Endothelial cell of umbilical vein (primary cell): ENCODE measurements around the gene PAXX. TPM values are rescaled to one million over a fixed set of nuclear protein-coding genes. Genes with fewer than 3 reads are reported as not detected.

Experiments used
- BruUV-seq: library from RNA; stranded (reverse); fragments of 400-500 nt; replicated peaks from 2 replicates; lab custom pipeline; 2021; lab: Mats Ljungman, UMichigan
- CTCF ChIA-PET: fragments of 300-600, 350-600 bp; sonication (Branson Sonifier 250); formaldehyde crosslinking; loops from one replicate; lab custom pipeline; 2021; ENCODE audit warnings: antibody characterized with exemption, inconsistent platforms; lab: Charles Lee
- POLR2A ChIA-PET: fragments of 300-600, 350-600 bp; sonication (Branson Sonifier 250); formaldehyde crosslinking; loops from one replicate; lab custom pipeline; 2021; ENCODE audit warnings: antibody characterized with exemption, inconsistent platforms; lab: Charles Lee
- DNase-seq: peaks from one replicate; pipeline ENCODE4 v3.0.0-alpha.2; 2011; ENCODE audit warnings: low read depth, low spot score
- FAIRE-seq: peaks from 2 replicates; lab custom pipeline; 2011; peaks lifted over from hg19 to GRCh38; lab: Jason Lieb, UNC
- H2AFZ ChIP-seq: 2 replicates; pipeline ENCODE4 v1.6.0; 2012; ENCODE audit warnings: low read depth, low read length, control low read depth, inconsistent platforms
- H3K27ac ChIP-seq: 2 replicates; pipeline ENCODE4 v1.5.1; 2011; ENCODE audit warnings: low read depth, mild to moderate bottlenecking, control low read depth, low read length, moderate library complexity; ENCODE audit not compliant: insufficient read depth
- H3K27me3 ChIP-seq, 2 experiments: 2 replicates each; pipeline versions ENCODE4 v1.6.0 to v1.6.1; 2011; ENCODE audit warnings: low read length in 2 of 2, mixed read lengths in 1 of 2; ENCODE audit not compliant: control insufficient read depth in 2 of 2, insufficient read depth in 2 of 2
- H3K36me3 ChIP-seq, 2 experiments: 2 replicates in 1 of 2; 3 replicates in 1 of 2; pipeline ENCODE4 v1.5.1; 2011; ENCODE audit warnings: low read length in 2 of 2, mild to moderate bottlenecking in 1 of 2, moderate library complexity in 1 of 2; ENCODE audit not compliant: control insufficient read depth in 2 of 2, insufficient read depth in 2 of 2; ENCODE audit errors: extremely low read depth in 1 of 2
- H3K4me1 ChIP-seq: 3 replicates; pipeline ENCODE4 v1.5.1; 2011; ENCODE audit warnings: mild to moderate bottlenecking, low read length; ENCODE audit not compliant: control insufficient read depth, insufficient read depth; ENCODE audit errors: extremely low read depth
- H3K4me2 ChIP-seq: 2 replicates; pipeline ENCODE4 v1.6.1; 2011; ENCODE audit warnings: low read length, control low read depth, mixed read lengths; ENCODE audit not compliant: insufficient read depth
- H3K4me3 ChIP-seq, 3 experiments: fragments of 200-600 bp in 1 of 3; sonication (generic), shearing (Covaris generic) in 1 of 3; replicated peaks in 1 of 3; 2 replicates each; pipeline ENCODE4 v1.5.1; 2011 to 2016; ENCODE audit warnings: control low read depth in 3 of 3, low read length in 3 of 3, mild to moderate bottlenecking in 2 of 3, inconsistent platforms in 1 of 3, low read depth in 1 of 3, moderate library complexity in 1 of 3; ENCODE audit not compliant: insufficient read depth in 1 of 3
- H3K79me2 ChIP-seq: 2 replicates; pipeline ENCODE4 v1.6.0; 2012; ENCODE audit warnings: low read length, inconsistent platforms; ENCODE audit not compliant: control insufficient read depth, insufficient read depth
- H3K9ac ChIP-seq: replicated peaks from 2 replicates; pipeline ENCODE3; 2011; ENCODE audit warnings: low read length, control low read depth; ENCODE audit not compliant: insufficient read depth; ENCODE audit errors: extremely low read depth
- H3K9me1 ChIP-seq: replicated peaks from 3 replicates; pipeline ENCODE4 v1.6.0; 2011; ENCODE audit warnings: mild to moderate bottlenecking, low read length; ENCODE audit not compliant: control insufficient read depth, insufficient read depth; ENCODE audit errors: extremely low read depth
- H3K9me3 ChIP-seq: replicated peaks from 2 replicates; pipeline ENCODE4 v1.5.1; 2012; ENCODE audit warnings: low read length, inconsistent platforms; ENCODE audit not compliant: control insufficient read depth, insufficient read depth
- H4K20me1 ChIP-seq: replicated peaks from 2 replicates; pipeline ENCODE3; 2011; ENCODE audit warnings: mild to moderate bottlenecking, low read length; ENCODE audit not compliant: control insufficient read depth, insufficient read depth; ENCODE audit errors: extremely low read depth
- GATA2 ChIP-seq: IDR thresholded peaks from 2 replicates; pipeline ENCODE4 v1.7.0; 2011; ENCODE audit warnings: low read depth, mild to moderate bottlenecking, moderate library complexity, mixed read lengths, low read length; ENCODE audit not compliant: insufficient read length, insufficient read depth
- MYC ChIP-seq: IDR thresholded peaks from one replicate; pipeline ENCODE4 v1.6.1; 2011; ENCODE audit warnings: mild to moderate bottlenecking, low read depth, low read length
- POLR2AphosphoS5 ChIP-seq: IDR thresholded peaks from 2 replicates; pipeline ENCODE4 v1.6.1; 2012; ENCODE audit warnings: low read depth, mild to moderate bottlenecking, control low read depth, low read length, moderate library complexity; ENCODE audit not compliant: insufficient read depth
- dilution Hi-C: fragments of 300-500 bp; cut with MboI; formaldehyde crosslinking; loops from one replicate; pipeline ENCODE4 v1.15.0; 2019; ENCODE audit warnings: low sequenced_read_pairs; ENCODE audit not compliant: extremely low pct_ligation_motif_present
- intact Hi-C: fragments of 100-400 bp; cut with micrococcal nuclease; formaldehyde crosslinking; loops from one replicate; pipeline ENCODE4 v1.10.0; 2022
- polyA plus RNA-seq, 4 experiments: library from polyadenylated mRNA; depleted of rRNA in 3 of 4; stranded (reverse) in 3 of 4; unstranded in 1 of 4; fragments of >200 nt; gene quantifications; 2 replicates each; pipeline versions ENCODE4 v1.2.1 to v1.2.3, GENCODE V29; 2011 to 2012; ENCODE audit warnings: missing spikeins in 1 of 4
- total RNA-seq: library from RNA; stranded (reverse); gene quantifications from 2 replicates; pipeline ENCODE4 v1.2.3, GENCODE V29; 2021
- TF ChIP-seq, protein P1 (sequence below), 2 donors: IDR thresholded peaks; 1 replicate in 1 of 2; 2 replicates in 1 of 2; pipeline ENCODE4 v1.5.1; 2011; ENCODE audit warnings: low read length in 2 of 2, mild to moderate bottlenecking in 2 of 2, moderate library complexity in 2 of 2, control low read depth in 1 of 2, inconsistent platforms in 1 of 2, low read depth in 1 of 2; ENCODE audit not compliant: insufficient read depth in 1 of 2; ENCODE audit errors: extremely low read depth in 1 of 2

The PAXX gene
- total and polyA plus RNA-seq, 2 donors (not counting 3 experiments of a cell fraction or from before 2014, with no cell fraction given), result 34.0 to 35.0 TPM

GRCh38 chr9:137030006-137030405, 37.8 kb downstream of the PAXX start:
- Histone ChIP-seq H3K4me1 (peaks cover 12% of the 10 kb centered on the region), H3K79me2 (no peaks in the 10 kb centered on the region), H3K9ac (no peak overlapping the region), H3K27ac (no peak overlapping the region), H3K36me3 (no peaks in the 10 kb centered on the region), H3K4me3 (no peak overlapping the region), H4K20me1 (no peaks in the 10 kb centered on the region), H3K27me3 (no peaks in the 10 kb centered on the region), H3K9me3 (no peaks in the 10 kb centered on the region), H3K4me2 (no peak overlapping the region), H3K9me1 (no peaks in the 10 kb centered on the region), H2AFZ (no peak overlapping the region)
- BruUV-seq, result no TSS peak
- CTCF ChIA-PET, result interaction anchor here (0.6 to 4.5 kb wide), 53 partner anchors 9 to 269 kb away, joined by 3 to 34 read pairs (median 6); partner anchors contain the start of genes AJM1, ANAPC2, CCDC183 and CLIC3
- TF ChIP-seq MYC (no peak), POLR2AphosphoS5 (no peak), GATA2 (no peak)
- TF ChIP-seq, protein P1, sequence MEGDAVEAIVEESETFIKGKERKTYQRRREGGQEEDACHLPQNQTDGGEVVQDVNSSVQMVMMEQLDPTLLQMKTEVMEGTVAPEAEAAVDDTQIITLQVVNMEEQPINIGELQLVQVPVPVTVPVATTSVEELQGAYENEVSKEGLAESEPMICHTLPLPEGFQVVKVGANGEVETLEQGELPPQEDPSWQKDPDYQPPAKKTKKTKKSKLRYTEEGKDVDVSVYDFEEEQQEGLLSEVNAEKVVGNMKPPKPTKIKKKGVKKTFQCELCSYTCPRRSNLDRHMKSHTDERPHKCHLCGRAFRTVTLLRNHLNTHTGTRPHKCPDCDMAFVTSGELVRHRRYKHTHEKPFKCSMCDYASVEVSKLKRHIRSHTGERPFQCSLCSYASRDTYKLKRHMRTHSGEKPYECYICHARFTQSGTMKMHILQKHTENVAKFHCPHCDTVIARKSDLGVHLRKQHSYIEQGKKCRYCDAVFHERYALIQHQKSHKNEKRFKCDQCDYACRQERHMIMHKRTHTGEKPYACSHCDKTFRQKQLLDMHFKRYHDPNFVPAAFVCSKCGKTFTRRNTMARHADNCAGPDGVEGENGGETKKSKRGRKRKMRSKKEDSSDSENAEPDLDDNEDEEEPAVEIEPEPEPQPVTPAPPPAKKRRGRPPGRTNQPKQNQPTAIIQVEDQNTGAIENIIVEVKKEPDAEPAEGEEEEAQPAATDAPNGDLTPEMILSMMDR (IDR thresholded peaks at IDR 0.05; ENCODE audit: extremely low read depth in 1 of 2, insufficient read depth in 1 of 2, low read depth in 1 of 2, low read length in 2 of 2), result no peak
- intact Hi-C loops (no loop called here), dilution Hi-C loops (no loop called here)
- FAIRE-seq (no peak), DNase-seq (no peak)
- POLR2A ChIA-PET, result no interaction called here
